H1 (cell line): ENCODE data around the gene CYTH1. TPM values are rescaled to one million over a fixed set of nuclear protein-coding genes. Genes with fewer than 3 reads are reported as not detected.

ENCODE experiments used
- CTCF ChIA-PET: fragments of 300-600 bp; sonication (Branson Sonifier 250); formaldehyde crosslinking; loops from one replicate; lab custom pipeline; 2021; ENCODE audit not compliant: partially characterized antibody; lab: Charles Lee
- POLR2A ChIA-PET: fragments of 300-600 bp; sonication (Branson Sonifier 250); formaldehyde crosslinking; loops from one replicate; lab custom pipeline; 2021; ENCODE audit warnings: inconsistent platforms; ENCODE audit not compliant: partially characterized antibody; lab: Charles Lee
- DNase-seq, 2 experiments: peaks; one replicate each; pipeline versions ENCODE4 v3.0.0 to v3.0.0-alpha.2; 2010 to 2022; ENCODE audit warnings: low spot score in 2 of 2, low read depth in 1 of 2, mixed read lengths in 1 of 2
- FAIRE-seq: peaks from 2 replicates; lab custom pipeline; 2011; peaks lifted over from hg19 to GRCh38; lab: Jason Lieb, UNC
- H2AFZ ChIP-seq: 2 replicates; pipeline ENCODE4 v1.8.1; 2012; ENCODE audit warnings: low read length, inconsistent platforms
- H2AK5ac ChIP-seq: 2 replicates; pipeline ENCODE4 v1.6.1; 2013; ENCODE audit warnings: low read depth, low read length
- H2BK120ac ChIP-seq: replicated peaks from 2 replicates; pipeline ENCODE3; 2013; ENCODE audit warnings: low read depth, low read length, inconsistent platforms
- H2BK12ac ChIP-seq: 2 replicates; pipeline ENCODE4 v1.6.1; 2013; ENCODE audit warnings: low read depth, low read length
- H2BK15ac ChIP-seq: 2 replicates; pipeline ENCODE4 v1.6.1; 2013; ENCODE audit warnings: low read length
- H2BK20ac ChIP-seq: 2 replicates; pipeline ENCODE4 v1.6.1; 2013; ENCODE audit warnings: low read length
- H2BK5ac ChIP-seq: 2 replicates; pipeline ENCODE4 v1.6.1; 2013; ENCODE audit warnings: low read depth, low read length
- H3K14ac ChIP-seq: 2 replicates; pipeline ENCODE4 v1.6.1; 2013; ENCODE audit warnings: inconsistent platforms; ENCODE audit not compliant: insufficient read length
- H3K18ac ChIP-seq: 2 replicates; pipeline ENCODE4 v1.6.1; 2013; ENCODE audit warnings: low read length; ENCODE audit errors: extremely low read depth
- H3K23ac ChIP-seq: 2 replicates; pipeline ENCODE4 v1.6.1; 2013; ENCODE audit warnings: inconsistent platforms; ENCODE audit not compliant: insufficient read length
- H3K23me2 ChIP-seq: 2 replicates; pipeline ENCODE4 v1.6.1; 2013; ENCODE audit warnings: low read depth, low read length
- H3K27ac ChIP-seq: 2 replicates; pipeline ENCODE4 v1.6.1; 2011; ENCODE audit warnings: low read depth, low read length, inconsistent platforms
- H3K27me3 ChIP-seq, 4 experiments: replicated peaks in 1 of 4; 1 replicate in 1 of 4; 2 replicates in 3 of 4; pipeline versions ENCODE4 v1.6.1 to v1.8.1; 2011 to 2013; ENCODE audit warnings: low read length in 3 of 4, mild to moderate bottlenecking in 3 of 4, inconsistent platforms in 2 of 4, mixed read lengths in 2 of 4, moderate library complexity in 1 of 4; ENCODE audit not compliant: control insufficient read depth in 3 of 4, insufficient read depth in 3 of 4; ENCODE audit errors: extremely low read depth in 1 of 4
- H3K36me3 ChIP-seq, 4 experiments: 2 replicates each; pipeline versions ENCODE4 v1.6.1 to v1.8.1; 2011 to 2013; ENCODE audit warnings: mild to moderate bottlenecking in 4 of 4, low read length in 3 of 4, moderate library complexity in 2 of 4, control low read depth in 1 of 4, inconsistent platforms in 1 of 4; ENCODE audit not compliant: insufficient read depth in 4 of 4, control insufficient read depth in 2 of 4
- H3K4ac ChIP-seq: replicated peaks from 2 replicates; pipeline ENCODE3; 2013; ENCODE audit warnings: low read length, low read depth, mixed read lengths, inconsistent platforms; ENCODE audit not compliant: insufficient read length
- H3K4me1 ChIP-seq, 4 experiments: replicated peaks in 1 of 4; 1 replicate in 1 of 4; 2 replicates in 3 of 4; pipeline versions ENCODE4 v1.6.1 to v1.8.1; 2011 to 2013; ENCODE audit warnings: low read length in 3 of 4, inconsistent platforms in 2 of 4, mixed read lengths in 1 of 4; ENCODE audit not compliant: insufficient read depth in 4 of 4, control insufficient read depth in 3 of 4
- H3K4me2 ChIP-seq, 2 experiments: 2 replicates each; pipeline versions ENCODE4 v1.6.1 to v1.8.1; 2011 to 2013; ENCODE audit warnings: low read depth in 2 of 2, low read length in 2 of 2, control low read depth in 1 of 2, inconsistent platforms in 1 of 2, mild to moderate bottlenecking in 1 of 2; ENCODE audit not compliant: insufficient read depth in 1 of 2
- H3K4me3 ChIP-seq, 4 experiments: fragments of 200-600, 300-600 bp in 1 of 4; sonication (generic), shearing (Covaris generic), sonication (Bioruptor Twin) in 1 of 4; 2 replicates each; pipeline versions ENCODE4 v1.5.1 to v1.8.1; 2011 to 2016; ENCODE audit warnings: low read length in 4 of 4, low read depth in 3 of 4, control low read depth in 2 of 4, inconsistent platforms in 2 of 4, mild to moderate bottlenecking in 2 of 4, mixed read lengths in 1 of 4, moderate library complexity in 1 of 4; ENCODE audit not compliant: insufficient read depth in 2 of 4; ENCODE audit errors: extremely low read depth in 1 of 4
- H3K56ac ChIP-seq: replicated peaks from 2 replicates; pipeline ENCODE3; 2013; ENCODE audit warnings: low read depth, mild to moderate bottlenecking, mixed read lengths, low read length, inconsistent platforms; ENCODE audit not compliant: insufficient read length
- H3K79me1 ChIP-seq: 2 replicates; pipeline ENCODE4 v1.6.1; 2013; ENCODE audit warnings: low read depth, low read length, control low read depth
- H3K79me2 ChIP-seq, 2 experiments: 2 replicates each; pipeline versions ENCODE4 v1.6.1 to v1.8.1; 2012 to 2013; ENCODE audit warnings: low read length in 2 of 2, mild to moderate bottlenecking in 2 of 2, inconsistent platforms in 1 of 2; ENCODE audit not compliant: insufficient read depth in 2 of 2, control insufficient read depth in 1 of 2
- H3K9ac ChIP-seq, 4 experiments: replicated peaks in 1 of 4; 1 replicate in 1 of 4; 2 replicates in 3 of 4; pipeline versions ENCODE4 v1.6.1 to v1.8.1; 2011 to 2013; ENCODE audit warnings: low read depth in 3 of 4, low read length in 3 of 4, control low read depth in 2 of 4, mild to moderate bottlenecking in 2 of 4, moderate library complexity in 2 of 4, inconsistent platforms in 1 of 4; ENCODE audit errors: extremely low read depth in 1 of 4
- H3K9me3 ChIP-seq, 2 experiments: 2 replicates each; pipeline versions ENCODE4 v1.6.1 to v1.8.1; 2012 to 2013; ENCODE audit warnings: mild to moderate bottlenecking in 2 of 2, moderate library complexity in 2 of 2, control low read depth in 1 of 2, inconsistent platforms in 1 of 2, low read depth in 1 of 2, low read length in 1 of 2, mixed read lengths in 1 of 2; ENCODE audit not compliant: insufficient read depth in 2 of 2
- H4K20me1 ChIP-seq, 2 experiments: replicated peaks in 1 of 2; 2 replicates each; pipeline versions ENCODE3 to v1.8.1; 2011 to 2013; ENCODE audit warnings: inconsistent platforms in 2 of 2, low read length in 2 of 2, mild to moderate bottlenecking in 1 of 2; ENCODE audit not compliant: insufficient read depth in 2 of 2, control insufficient read depth in 1 of 2
- H4K5ac ChIP-seq: 2 replicates; pipeline ENCODE4 v1.6.1; 2013; ENCODE audit warnings: low read length, low read depth, mixed read lengths, inconsistent platforms; ENCODE audit not compliant: insufficient read length
- H4K8ac ChIP-seq: 2 replicates; pipeline ENCODE4 v1.8.0; 2013; ENCODE audit warnings: mild to moderate bottlenecking, moderate library complexity, low read length, inconsistent platforms; ENCODE audit not compliant: insufficient read depth; ENCODE audit errors: extremely low read depth
- H4K91ac ChIP-seq: replicated peaks from 2 replicates; pipeline ENCODE3; 2013; ENCODE audit warnings: low read length, mixed read lengths, inconsistent platforms; ENCODE audit not compliant: insufficient read length
- CTBP2 ChIP-seq: IDR thresholded peaks from 2 replicates; pipeline ENCODE4 v1.7.0; 2011; ENCODE audit warnings: borderline replicate concordance, mild to moderate bottlenecking, moderate library complexity, mixed read lengths, low read length; ENCODE audit not compliant: insufficient read depth, insufficient read length
- POU5F1 ChIP-seq: IDR thresholded peaks from 2 replicates; pipeline ENCODE4 v1.6.1; 2011; ENCODE audit warnings: low read depth, mild to moderate bottlenecking, low read length, moderate library complexity
- SAP30 ChIP-seq: fragments of 300-600 bp; sonication (generic); IDR thresholded peaks from 2 replicates; pipeline ENCODE4 v1.7.1; 2012; ENCODE audit warnings: low read length, moderate library complexity, mild to moderate bottlenecking, inconsistent platforms; ENCODE audit not compliant: insufficient read depth, insufficient replicate concordance
- SP4 ChIP-seq: IDR thresholded peaks from 2 replicates; pipeline ENCODE4 v1.6.1; 2012; ENCODE audit warnings: low read length, inconsistent platforms
- SUZ12 ChIP-seq: fragments of 200-600 bp; sonication (generic); IDR thresholded peaks from 2 replicates; pipeline ENCODE4 v1.6.1; 2012; ENCODE audit warnings: mild to moderate bottlenecking, inconsistent platforms, low read length, moderate library complexity, mixed read lengths
- ZNF274 ChIP-seq: IDR thresholded peaks from 2 replicates; pipeline ENCODE4 v1.7.0; 2012; ENCODE audit warnings: low read length, borderline replicate concordance; ENCODE audit errors: extremely low read depth
- whole genome bisulfite sequencing, 2 experiments: shearing (Covaris generic) in 1 of 2; methylation state at CpG; one replicate each; pipeline versions ENCODE4 v1.1.6 to v1.1.7; 2013 to 2015; ENCODE audit warnings: low lambda C conversion rate in 2 of 2, mixed read lengths in 2 of 2, inconsistent platforms in 1 of 2, low coverage in 1 of 2, missing lambda C conversion rate in 1 of 2; ENCODE audit not compliant: insufficient replicate concordance in 2 of 2, insufficient coverage in 1 of 2, insufficient read length in 1 of 2; ENCODE audit errors: extremely low coverage in 1 of 2, missing lambda C conversion rate in 1 of 2; 5-methylcytosine and 5-hydroxymethylcytosine counted together
- polyA plus RNA-seq, 7 experiments: library from polyadenylated mRNA; depleted of rRNA in 3 of 7; stranded (reverse) in 5 of 7; unstranded in 2 of 7; fragments of >200 nt in 5 of 7; fragments of 200-250 nt in 2 of 7; gene quantifications; 1 replicate in 5 of 7; 2 replicates in 1 of 7; 4 replicates in 1 of 7; pipeline versions ENCODE4 v1.2.1 to v1.2.3, GENCODE V29; 2011 to 2013; ENCODE audit warnings: missing spikeins in 2 of 7, mixed read lengths in 2 of 7
- total RNA-seq: library from RNA; stranded (reverse); fragmentation: NEBNext Ultra II Directional; extraction: Animal tissue kit (Norgen Biotek cat#: 25700); gene quantifications from 2 replicates; pipeline ENCODE4 v1.2.1, GENCODE V29; 2021

CYTH1 gene
- total and polyA plus RNA-seq, 2 of the 8 experiments (the other 6 are each of a cell fraction or from before 2014, with no cell fraction given), result 12.8 to 14.8 TPM

GRCh38 chr17:78669256-78669974 is 112.7 kb downstream of the CYTH1 start:
- no peak overlapping the region for H4K91ac ChIP-seq
- no peak overlapping the region for H2AK5ac ChIP-seq
- no peak overlapping the region for H3K14ac ChIP-seq
- H2BK5ac ChIP-seq, result no peak overlapping the region
- TF ChIP-seq POU5F1 (no peak), CTBP2 (no peak), SAP30 (no peak), ZNF274 (no peak), SP4 (no peak), SUZ12 (no peak)
- H3K36me3 ChIP-seq, result no peaks in the 10 kb centered on the region; a peak in 1 of 8 replicates
- H3K4ac ChIP-seq, result no peak overlapping the region
- H2BK12ac ChIP-seq, result no peak overlapping the region
- POLR2A ChIA-PET, result interaction anchor here (1.2 kb wide), 1 partner anchor 46 kb away, joined by 3 read pairs; no protein-coding TSS in a partner anchor
- no peaks in the 10 kb centered on the region; a peak in 1 of 7 replicates for H3K4me1 ChIP-seq
- H4K5ac ChIP-seq, result no peak overlapping the region
- no peak overlapping the region for H3K4me2 ChIP-seq
- FAIRE-seq, result no peak
- no peak overlapping the region for H3K56ac ChIP-seq
- CTCF ChIA-PET, result interaction anchor here (1.2 kb wide), 1 partner anchor 19 kb away, joined by 3 read pairs; no protein-coding TSS in a partner anchor
- 92% methylated on average over 20 of the region's 22 CpGs; no CpG with 5 or more reads in 1 of the 2 experiments for WGBS, 2 experiments
- H3K79me2 ChIP-seq, result no peaks in the 10 kb centered on the region
- H3K79me1 ChIP-seq, result no peaks in the 10 kb centered on the region
- H2BK120ac ChIP-seq, result no peak overlapping the region
- H3K27me3 ChIP-seq, result no peaks in the 10 kb centered on the region
- H3K9me3 ChIP-seq, result 0 out of 4 replicates have a peak, but pooled peaks cover 0 to 3% of the 10 kb centered on the region in 2 experiments
- no peak overlapping the region for H3K9ac ChIP-seq
- no peak overlapping the region for H3K27ac ChIP-seq
- H2BK15ac ChIP-seq, result no peak overlapping the region
- H3K23me2 ChIP-seq, result no peaks in the 10 kb centered on the region; the same call in 1 of the 2 replicates
- H3K18ac ChIP-seq, result no peak overlapping the region
- no peak overlapping the region for H4K8ac ChIP-seq
- H2BK20ac ChIP-seq, result no peak overlapping the region
- no peaks in the 10 kb centered on the region for H4K20me1 ChIP-seq
- H3K4me3 ChIP-seq, result no peak overlapping the region
- H2AFZ ChIP-seq, result no peak overlapping the region
- no peak for DNase-seq
- no peak overlapping the region for H3K23ac ChIP-seq
